Esophagus muscularis mucosa (tissue), 4 donors: ENCODE measurements around the gene FRAS1.

Experiments
- CTCF ChIP-seq, 3 experiments: fragments of 200-600 bp in 2 of 3; fragments of 450-650 bp in 1 of 3; sonication (generic) in 2 of 3; IDR thresholded peaks; one replicate each; pipeline ENCODE4 v1.5.1; 2017 to 2019; ENCODE audit warnings: antibody characterized with exemption in 3 of 3, mild to moderate bottlenecking in 2 of 3, moderate library complexity in 1 of 3
- EP300 ChIP-seq: sonication (generic); formaldehyde crosslinking; IDR thresholded peaks from one replicate; pipeline ENCODE4 v1.6.1; 2017; ENCODE audit warnings: antibody characterized with exemption
- POLR2A ChIP-seq: fragments of 450-650 bp; IDR thresholded peaks from one replicate; pipeline ENCODE4 v1.6.1; 2017; ENCODE audit warnings: antibody characterized with exemption, moderate library complexity, mild to moderate bottlenecking, low read depth
- POLR2AphosphoS5 ChIP-seq, 2 donors: sonication (generic); formaldehyde crosslinking; IDR thresholded peaks; one replicate each; pipeline ENCODE4 v1.6.1; 2017; ENCODE audit warnings: antibody characterized with exemption in 2 of 2

DNA sequence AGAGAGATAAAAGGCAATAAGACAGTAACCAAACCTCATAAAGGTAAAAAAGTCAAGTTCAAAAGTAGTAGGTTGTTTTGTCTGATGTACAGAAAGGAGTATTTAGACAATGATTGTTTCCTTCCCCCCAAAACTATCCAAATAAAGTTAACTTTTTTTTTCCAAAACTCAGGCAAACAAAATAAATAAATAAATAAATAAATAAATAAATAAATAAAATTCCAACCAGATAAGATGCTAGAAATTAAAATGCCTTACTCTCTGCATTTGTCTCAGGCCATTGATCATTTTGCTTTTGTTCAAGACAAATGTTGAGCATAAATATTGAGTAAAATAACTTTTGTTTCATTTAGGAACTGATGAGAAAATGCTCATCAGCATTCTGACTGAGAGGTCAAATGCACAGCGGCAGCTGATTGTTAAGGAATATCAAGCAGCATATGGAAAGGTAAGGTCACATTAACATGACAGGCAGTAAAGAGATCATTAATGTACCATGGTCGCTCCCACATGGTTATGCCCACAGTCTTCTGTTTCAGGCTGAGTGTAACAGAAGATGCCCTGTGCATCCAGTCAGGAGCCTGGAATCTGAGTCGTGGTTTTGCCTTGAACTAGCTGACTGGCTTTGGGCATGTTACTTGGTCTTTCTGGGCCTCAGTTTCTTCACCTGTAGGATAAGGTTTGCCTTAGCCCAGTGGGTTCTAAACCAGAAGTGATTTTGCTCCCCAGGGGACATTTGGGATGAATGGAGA is 521.7 kb downstream of the FRAS1 start:
- no peak for TF ChIP-seq POLR2A
- TF ChIP-seq CTCF (IDR thresholded peaks at IDR 0.05), result no peak
- no peak for TF ChIP-seq POLR2AphosphoS5 (IDR thresholded peaks at IDR 0.05)
- TF ChIP-seq EP300, result no peak
